Measurements from ENCODE around the gene ASB13. TPM values are rescaled to one million over a fixed set of nuclear protein-coding genes. Genes with fewer than 3 reads are reported as not detected.

Gene ASB13
- total and polyA plus RNA-seq, 2 of the 13 experiments (the other 11 are each of a cell fraction or from before 2014, with no cell fraction given) = 9.3 to 15.4 TPM

GRCh38 chr10:5591336-5591824 is 75.0 kb downstream of the ASB13 start (continued):
- 0 out of 2 replicates have a peak, but pooled peaks have one; percentile 36 for TF ChIP-seq IKZF5 (CRISPR knock-in tag; IDR thresholded peaks at IDR 0.05)
- 0 out of 2 replicates have a peak, but pooled peaks have one; percentile 64 for TF ChIP-seq ZNF800 (CRISPR knock-in tag; IDR thresholded peaks at IDR 0.05)
- TF ChIP-seq ZNF598 (CRISPR knock-in tag; IDR thresholded peaks at IDR 0.05; ENCODE audit: borderline replicate concordance) = no peak
- peak; percentile 59; the same call in 1 of the 2 replicates for TF ChIP-seq TBX2 (CRISPR knock-in tag; IDR thresholded peaks at IDR 0.05; ENCODE audit: borderline replicate concordance)
- 0 out of 2 replicates have a peak, but pooled peaks have one; percentile 51 for TF ChIP-seq ZNF124 (CRISPR knock-in tag; IDR thresholded peaks at IDR 0.05)
- no peak for TF ChIP-seq CREM (IDR thresholded peaks at IDR 0.05)
- TF ChIP-seq CREM (CRISPR knock-in tag; IDR thresholded peaks at IDR 0.05) = no peak
- 0 out of 2 replicates have a peak, but pooled peaks have one; percentile 32 for TF ChIP-seq ZBTB7A (CRISPR knock-in tag; IDR thresholded peaks at IDR 0.05)
- TF ChIP-seq ZNF292 (CRISPR knock-in tag; IDR thresholded peaks at IDR 0.05; ENCODE audit: borderline replicate concordance, low read depth) = peak; percentile 96
- peak; percentile 72 for TF ChIP-seq TEAD3 (CRISPR knock-in tag; optimal IDR thresholded peaks at IDR 0.05; ENCODE audit: borderline replicate concordance)
- TF ChIP-seq ZNF609 (CRISPR knock-in tag; IDR thresholded peaks at IDR 0.05; ENCODE audit: borderline replicate concordance) = peak; percentile 47; the same call in 1 of the 2 replicates
- no peak for TF ChIP-seq BATF2 (CRISPR knock-in tag; IDR thresholded peaks at IDR 0.05)
- peak; percentile 48; the same call in 1 of the 2 replicates for TF ChIP-seq ESRRA (CRISPR knock-in tag; IDR thresholded peaks at IDR 0.05; ENCODE audit: low read depth)
- TF ChIP-seq UBTF (CRISPR knock-in tag; IDR thresholded peaks at IDR 0.05) = peak; percentile 34; the same call in 1 of the 2 replicates
- no peak for TF ChIP-seq SOX6 (IDR thresholded peaks at IDR 0.05)
- TF ChIP-seq SOX6 (CRISPR knock-in tag; IDR thresholded peaks at IDR 0.05) = peak; percentile 49; the same call in 1 of the 2 replicates
- TF ChIP-seq DNMT1 (CRISPR knock-in tag; IDR thresholded peaks at IDR 0.05) = no peak
- peak; percentile 27; the same call in 1 of the 2 replicates for TF ChIP-seq TFAP4 (IDR thresholded peaks at IDR 0.05; ENCODE audit: borderline replicate concordance, low read depth)
